Lower leg skin (tissue), 3 donors: Measurements from ENCODE around the gene BEND7.

ENCODE experiments used
- CTCF ChIP-seq, 3 donors: fragments of 450-650 bp; IDR thresholded peaks; one replicate each; pipeline ENCODE4 v1.5.1; 2016; ENCODE audit warnings: antibody characterized with exemption in 3 of 3, mild to moderate bottlenecking in 3 of 3, moderate library complexity in 2 of 3
- POLR2A ChIP-seq, 2 donors: fragments of 450-650 bp; IDR thresholded peaks; one replicate each; pipeline ENCODE4 v1.6.1; 2016 to 2017; ENCODE audit warnings: antibody characterized with exemption in 2 of 2, mild to moderate bottlenecking in 1 of 2, moderate library complexity in 1 of 2

GRCh38 chr10:13535346-13535745, 6.5 kb upstream of the BEND7 start:
- TF ChIP-seq CTCF (IDR thresholded peaks at IDR 0.05) (no peak), POLR2A (IDR thresholded peaks at IDR 0.05) (no peak)
